ENCODE measurements around the gene NAA16. TPM values are rescaled to one million over a fixed set of nuclear protein-coding genes. Genes with fewer than 3 reads are reported as not detected.
"Not testable (repeated sequence)": the region's sequence is repeated elsewhere in the genome, so short reads cannot be mapped to it uniquely, and the experiment has no call there.

Gene NAA16
- total RNA-seq, 1 donor from 2014 or later: 12.3 TPM

DNA sequence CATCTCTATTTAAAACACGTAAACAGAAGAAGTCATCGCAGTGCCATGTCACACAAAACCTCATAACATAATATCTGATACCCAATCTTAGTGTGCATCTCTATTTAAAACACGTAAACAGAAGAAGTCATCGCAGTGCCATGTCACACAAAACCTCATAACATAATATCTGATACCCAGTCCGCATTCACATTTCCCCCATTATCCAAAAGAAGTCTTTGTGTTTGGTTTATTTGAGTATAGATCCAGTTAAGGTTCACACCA lies 45.2 kb downstream of the NAA16 start:
- not testable (repeated sequence) for DNase-seq (ENCODE audit: low spot score)

DNA sequence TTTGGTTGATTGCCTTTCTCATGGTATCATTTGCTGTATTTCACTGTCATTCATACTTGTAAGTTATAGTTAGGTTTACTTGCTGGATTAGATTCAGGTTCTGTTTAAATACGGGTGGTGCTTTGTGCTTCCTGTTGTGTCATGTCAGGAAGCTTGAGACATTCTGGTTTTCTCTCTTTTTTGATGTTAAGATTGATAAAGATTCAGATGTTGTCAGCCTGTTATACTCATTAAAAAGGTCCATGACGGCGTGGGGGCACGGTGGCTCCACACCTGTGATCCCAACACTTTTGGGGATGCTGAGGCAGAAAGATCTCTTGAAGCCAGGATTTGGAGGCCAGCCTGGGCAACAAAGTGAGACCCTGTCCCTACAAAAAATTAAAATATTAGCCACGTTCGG lies 45.7 kb downstream of the NAA16 start:
- no peak for DNase-seq (ENCODE audit: low spot score)

DNA sequence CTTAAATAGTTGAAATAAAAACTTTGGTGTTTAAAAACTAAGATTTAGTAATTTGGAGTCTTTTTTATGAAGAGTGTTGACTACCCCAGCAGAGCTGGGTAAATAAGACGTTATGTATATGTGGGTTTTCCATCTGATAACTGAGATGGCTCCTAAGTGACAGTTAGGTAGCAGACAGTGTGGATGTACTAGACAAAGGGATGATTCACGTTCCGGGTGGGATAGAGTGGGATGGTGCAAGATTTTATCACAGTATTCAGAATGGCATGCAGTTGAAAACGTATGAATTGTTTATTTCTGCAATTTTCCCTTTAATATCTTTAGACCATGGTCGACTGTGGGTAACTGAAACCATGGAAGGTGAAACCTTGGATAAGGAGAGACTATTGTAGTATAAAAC lies 50.4 kb downstream of the NAA16 start:
- no peak for DNase-seq (ENCODE audit: low spot score)

- no peak for DNase-seq (ENCODE audit: low spot score)
These were observed 53.0 kb downstream of the NAA16 start for GRCh38 chr13:41364043-41364442.

GRCh38 chr13:41365631-41366030 lies 54.6 kb downstream of the NAA16 start:
- DNase-seq (ENCODE audit: low spot score): peak; percentile 51

DNA sequence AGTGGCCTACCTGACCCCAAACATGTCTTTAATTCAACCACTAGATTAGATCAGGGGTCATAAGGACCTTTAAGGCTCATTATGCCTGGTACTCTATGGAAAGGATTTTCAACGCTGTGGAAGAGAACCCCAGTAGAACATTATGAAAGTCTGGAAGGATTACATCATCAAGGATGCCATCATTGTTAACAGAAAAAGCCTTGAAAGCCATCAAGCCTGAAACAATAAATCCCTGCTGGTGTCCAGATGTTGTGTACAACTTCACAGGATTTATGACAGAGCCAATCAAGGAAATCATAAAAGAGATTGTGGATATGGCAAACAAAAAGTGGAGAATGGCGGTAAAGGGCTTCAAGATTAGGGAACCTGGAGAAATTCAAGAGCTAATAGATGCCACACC lies 59.7 kb downstream of the NAA16 start:
- DNase-seq (ENCODE audit: low spot score): no peak

GRCh38 chr13:41377446-41377845 lies 66.4 kb downstream of the NAA16 start:
- DNase-seq (ENCODE audit: low spot score): no peak

- no peak for DNase-seq (ENCODE audit: low spot score)
These were observed 71.4 kb downstream of the NAA16 start for GRCh38 chr13:41382431-41382830.

GRCh38 chr13:41383386-41383785 lies 72.3 kb downstream of the NAA16 start:
- no peak for DNase-seq (ENCODE audit: low spot score)

GRCh38 chr13:41384749-41385503 lies 73.9 kb downstream of the NAA16 start:
- DNase-seq (ENCODE audit: low spot score): no peak

DNA sequence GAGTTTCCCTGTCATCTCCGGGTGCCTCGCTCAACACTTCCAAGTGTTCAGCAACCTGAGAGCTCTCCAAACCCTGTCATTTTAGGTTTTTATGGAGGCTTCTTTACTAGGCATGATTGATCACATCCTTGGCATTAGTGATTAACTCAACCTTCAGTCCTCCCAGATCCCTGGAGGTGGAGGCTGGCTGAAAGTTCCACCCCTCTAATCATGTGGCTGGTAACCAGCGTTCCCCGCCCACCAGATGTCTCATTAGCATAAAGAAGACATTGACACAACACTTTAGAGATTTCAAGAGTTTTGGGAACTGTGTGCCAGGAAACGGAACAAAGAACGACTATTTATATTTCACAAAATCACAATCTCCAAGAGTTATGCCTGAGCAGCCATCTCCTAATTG lies 75.1 kb downstream of the NAA16 start:
- no peak for DNase-seq (ENCODE audit: low spot score)

GRCh38 chr13:41387576-41387975 lies 76.5 kb downstream of the NAA16 start:
- peak; percentile 7 for DNase-seq (ENCODE audit: low spot score)

DNA sequence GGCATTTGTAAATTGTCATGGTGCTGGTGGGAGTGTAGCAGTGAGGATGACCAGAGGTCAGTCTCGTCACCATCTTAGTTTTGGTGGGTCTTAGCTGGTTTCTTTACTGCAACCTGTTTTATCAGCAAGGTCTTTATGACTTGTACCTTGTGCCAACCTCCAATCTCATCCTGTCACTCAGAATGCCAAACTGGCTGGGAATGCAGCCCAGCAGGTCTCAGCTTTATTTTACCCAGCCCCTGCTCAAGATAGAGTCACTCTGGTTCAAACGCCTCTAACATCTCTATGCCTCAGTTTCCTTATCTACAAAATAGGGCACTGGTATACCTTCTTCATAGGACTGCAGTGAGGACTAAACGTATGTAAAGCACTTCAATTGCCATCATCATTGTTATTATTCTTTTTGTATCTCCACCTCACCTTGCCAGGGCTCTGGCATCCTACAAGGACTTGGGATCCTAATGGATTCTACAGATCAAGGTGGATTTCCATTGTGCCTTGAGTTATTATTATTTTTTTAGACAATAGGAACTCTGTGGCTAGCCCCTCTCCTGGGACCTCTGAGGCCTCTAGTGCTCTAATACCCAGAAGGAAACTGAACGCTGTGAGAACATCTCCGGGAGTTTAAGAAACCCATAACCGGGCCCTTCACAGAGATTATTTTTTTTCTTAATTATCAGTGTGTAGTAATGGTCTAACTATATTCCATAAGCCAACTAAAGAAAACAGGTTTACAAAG lies 77.2 kb downstream of the NAA16 start:
- no peak for DNase-seq (ENCODE audit: low spot score)

DNA sequence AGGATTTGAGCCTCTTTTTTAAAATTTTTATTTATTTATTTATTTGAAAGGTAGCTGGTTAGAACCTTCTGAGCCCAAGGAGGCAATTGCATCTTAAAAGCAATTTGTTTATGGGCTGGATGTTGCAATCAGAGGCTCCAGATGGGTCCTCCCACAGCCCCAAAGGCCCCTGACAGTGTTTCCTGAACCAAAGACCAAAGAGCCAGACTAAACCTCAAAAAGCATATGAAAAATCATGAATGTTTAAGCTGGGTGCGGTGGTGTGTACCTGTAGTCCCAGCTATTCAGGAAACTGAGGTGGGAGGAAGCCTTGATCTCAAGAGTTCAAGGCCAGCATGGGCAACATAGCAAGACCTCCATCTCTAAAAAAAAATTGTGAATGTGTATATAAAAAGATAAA lies 78.5 kb downstream of the NAA16 start:
- no peak for DNase-seq (ENCODE audit: low spot score)

- DNase-seq (ENCODE audit: low spot score): no peak
These were observed 83.1 kb downstream of the NAA16 start for GRCh38 chr13:41394166-41394565.

GRCh38 chr13:41398494-41399170 lies 87.6 kb downstream of the NAA16 start:
- DNase-seq (ENCODE audit: low spot score): no peak

GRCh38 chr13:41401366-41401765 lies 90.3 kb downstream of the NAA16 start:
- DNase-seq (ENCODE audit: low spot score): no peak

DNA sequence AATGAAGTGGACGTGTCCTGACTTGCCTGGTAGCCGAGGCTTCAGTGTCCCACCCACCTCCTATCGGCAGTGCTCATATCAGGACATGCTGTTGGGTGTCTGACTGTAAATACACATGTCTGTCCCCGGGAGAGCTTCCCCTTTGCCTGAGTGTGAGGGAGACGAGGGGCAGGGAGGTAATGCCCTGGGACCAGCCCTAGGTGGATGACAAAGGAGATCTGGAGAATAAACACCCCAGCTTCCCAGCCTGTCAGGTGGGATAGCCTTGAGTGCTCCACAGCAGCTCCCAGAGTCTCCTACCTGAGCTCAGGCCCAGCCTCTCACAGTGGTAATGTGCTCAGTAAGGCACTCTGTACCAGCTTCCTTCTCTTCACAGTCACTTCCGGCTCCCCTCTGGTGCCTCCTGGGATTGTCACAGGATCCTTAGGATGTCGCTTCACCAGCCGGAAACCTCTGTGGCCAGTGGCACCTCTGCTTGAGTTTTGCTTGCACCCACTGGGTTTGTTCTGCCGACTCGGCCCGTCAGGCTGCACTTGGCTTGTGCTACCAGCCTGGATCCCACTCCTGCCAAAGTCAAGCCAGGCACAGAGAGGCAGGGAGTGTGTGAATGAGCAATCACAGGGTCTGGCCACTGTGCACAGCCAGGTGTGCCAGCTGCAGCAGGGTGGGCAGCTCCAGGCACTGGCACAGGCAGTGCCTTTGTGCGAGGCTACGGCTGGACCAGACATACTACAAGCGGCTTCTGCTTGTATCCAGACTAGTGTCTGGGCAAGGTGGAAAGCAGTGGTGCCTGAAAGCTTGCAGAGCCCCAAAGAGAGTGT lies 91.8 kb downstream of the NAA16 start:
- DNase-seq (ENCODE audit: low spot score): no peak

- DNase-seq (ENCODE audit: low spot score): no peak
These were observed 92.9 kb downstream of the NAA16 start for GRCh38 chr13:41403983-41404382.

DNA sequence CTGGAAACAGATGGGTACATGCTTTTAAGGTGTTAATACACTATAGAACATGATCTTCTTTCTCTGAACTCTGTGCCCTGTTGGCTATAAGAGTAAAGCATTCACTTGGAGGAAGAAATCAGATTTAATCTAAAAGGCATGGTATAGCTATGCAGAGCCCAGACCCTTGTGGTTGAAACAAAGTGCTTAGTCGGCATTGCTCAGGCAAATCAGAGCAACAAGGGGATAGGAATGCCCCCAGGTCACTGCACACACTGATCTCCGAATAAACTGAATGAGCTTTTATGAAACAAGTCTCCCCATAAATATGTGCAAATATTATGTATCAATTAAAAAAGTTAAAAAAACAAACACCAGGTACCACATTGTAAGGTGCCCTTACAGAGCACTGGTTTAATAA lies 94.3 kb downstream of the NAA16 start:
- DNase-seq (ENCODE audit: low spot score): no peak

- no peak for DNase-seq (ENCODE audit: low spot score)
These were observed 96.3 kb downstream of the NAA16 start for GRCh38 chr13:41407380-41407779.

- no peak for DNase-seq (ENCODE audit: low spot score)
These were observed 97.1 kb downstream of the NAA16 start for GRCh38 chr13:41408121-41408520.
